Measurements from ENCODE around the gene SMAD5.

SMAD5 gene

GRCh38 chr5:136232316-136232715, 99.7 kb downstream of the SMAD5 start:
- Histone ChIP-seq H3K4me1 (ENCODE audit: insufficient read depth, low read length) (no peaks in the 10 kb centered on the region), H3K4me3 (ENCODE audit: low read depth in 1 of 2, low read length in 2 of 2) (no peak overlapping the region), H3K9ac (ENCODE audit: low read length) (no peak overlapping the region), H3K9me3 (ENCODE audit: low read length) (no peaks in the 10 kb centered on the region), H3K27ac (ENCODE audit: low read depth, low read length) (no peak overlapping the region), H3K36me3 (ENCODE audit: insufficient read depth, low read length) (no peaks in the 10 kb centered on the region), H3K27me3 (ENCODE audit: control insufficient read depth in 1 of 2, insufficient read depth in 2 of 2, low read length in 2 of 2) (no peaks in the 10 kb centered on the region)
